GM23338 (cell line): ENCODE measurements around the gene BMPR2. TPM values are rescaled to one million over a fixed set of nuclear protein-coding genes. Genes with fewer than 3 reads are reported as not detected.

Experiments used
- ATAC-seq: fragments of 200-7000 bp; cut with Tn5 transposase; 3 replicates; pipeline ENCODE4 v1.9.1; 2020
- DNase-seq: peaks from one replicate; pipeline ENCODE4 v3.0.0-alpha.2; 2015; ENCODE audit warnings: low spot score
- H2AFZ ChIP-seq: fragments of 200-600 bp; sonication (generic); 2 replicates; pipeline ENCODE4 v1.8.0; 2016; ENCODE audit warnings: antibody characterized with exemption, mild to moderate bottlenecking, moderate library complexity
- H3F3A ChIP-seq: fragments of 200-600 bp; sonication (generic); replicated peaks from 2 replicates; pipeline ENCODE4 v1.8.0; 2017; ENCODE audit warnings: antibody characterized with exemption, mixed run types, low read depth
- H3K27ac ChIP-seq: fragments of 200-600 bp; sonication (generic); 2 replicates; pipeline ENCODE4 v1.6.1; 2016; ENCODE audit warnings: low read depth
- H3K27me3 ChIP-seq: fragments of 200-600 bp; sonication (generic); 2 replicates; pipeline ENCODE4 v1.8.0; 2016; ENCODE audit warnings: mild to moderate bottlenecking, mixed run types, moderate library complexity; ENCODE audit not compliant: insufficient read depth
- H3K36me3 ChIP-seq: fragments of 200-600 bp; sonication (generic); 2 replicates; pipeline ENCODE4 v1.8.0; 2016; ENCODE audit warnings: mild to moderate bottlenecking; ENCODE audit not compliant: insufficient read depth
- H3K4me1 ChIP-seq: fragments of 200-600 bp; sonication (generic); 2 replicates; pipeline ENCODE4 v1.8.0; 2016; ENCODE audit warnings: mild to moderate bottlenecking, moderate library complexity; ENCODE audit not compliant: insufficient read depth
- H3K4me2 ChIP-seq: fragments of 200-600 bp; sonication (generic); 2 replicates; pipeline ENCODE4 v1.7.1; 2017; ENCODE audit warnings: mixed run types
- H3K4me3 ChIP-seq: fragments of 200-600 bp; sonication (generic); 2 replicates; pipeline ENCODE4 v1.6.1; 2016; ENCODE audit warnings: mixed run types
- H3K79me2 ChIP-seq: fragments of 200-600 bp; sonication (generic); replicated peaks from 2 replicates; pipeline ENCODE4 v1.8.0; 2017; ENCODE audit warnings: mild to moderate bottlenecking; ENCODE audit not compliant: insufficient read depth
- H3K9me2 ChIP-seq: fragments of 200-600 bp; sonication (generic); 2 replicates; pipeline ENCODE4 v1.8.0; 2017; ENCODE audit not compliant: insufficient read depth
- H4K20me1 ChIP-seq: fragments of 200-600 bp; sonication (generic); replicated peaks from 2 replicates; pipeline ENCODE4 v1.8.0; 2017; ENCODE audit warnings: mild to moderate bottlenecking; ENCODE audit not compliant: insufficient read depth
- H3K27ac Mint-ChIP-seq: 2 replicates; pipeline ENCODE4 v1.8.0; 2020; ENCODE audit warnings: inconsistent platforms, mild to moderate bottlenecking, moderate library complexity, mixed read lengths
- H3K27me3 Mint-ChIP-seq: 3 replicates; pipeline ENCODE4 v1.8.0; 2022; ENCODE audit warnings: low read depth, mild to moderate bottlenecking, moderate library complexity, mixed read lengths, inconsistent platforms; ENCODE audit not compliant: insufficient read depth, poor library complexity
- H3K36me3 Mint-ChIP-seq: 3 replicates; pipeline ENCODE4 v1.8.0; 2021; ENCODE audit warnings: low read depth, mild to moderate bottlenecking, inconsistent platforms, moderate library complexity, mixed read lengths
- H3K4me1 Mint-ChIP-seq: 3 replicates; pipeline ENCODE4 v1.8.0; 2020; ENCODE audit warnings: mild to moderate bottlenecking, inconsistent platforms, mixed read lengths
- H3K4me3 Mint-ChIP-seq: 3 replicates; pipeline ENCODE4 v1.8.0; 2021; ENCODE audit warnings: moderate library complexity, mild to moderate bottlenecking, inconsistent platforms, mixed read lengths
- H3K9me3 Mint-ChIP-seq: 3 replicates; pipeline ENCODE4 v1.8.0; 2020; ENCODE audit warnings: moderate library complexity, mild to moderate bottlenecking, inconsistent platforms, mixed read lengths
- CREB1 ChIP-seq: fragments of 250-450 bp; sonication (Bioruptor Pico); IDR thresholded peaks from 2 replicates; pipeline ENCODE4 v1.5.0; 2020; ENCODE audit warnings: low read depth, mild to moderate bottlenecking, moderate library complexity
- EZH2 ChIP-seq: fragments of 200-600 bp; sonication (generic); IDR thresholded peaks from one replicate; pipeline ENCODE4 v1.8.0; 2017; ENCODE audit warnings: antibody characterized with exemption, mild to moderate bottlenecking, low read depth; ENCODE audit not compliant: unreplicated experiment
- EZH2phosphoT487 ChIP-seq: fragments of 200-600 bp; sonication (generic); IDR thresholded peaks from one replicate; pipeline ENCODE4 v1.8.1; 2018; ENCODE audit warnings: antibody characterized with exemption; ENCODE audit not compliant: unreplicated experiment
- JUNB ChIP-seq: IDR thresholded peaks from one replicate; pipeline ENCODE4 v1.6.1; 2016; ENCODE audit warnings: antibody characterized with exemption; ENCODE audit not compliant: unreplicated experiment
- NANOG ChIP-seq: IDR thresholded peaks from 2 replicates; pipeline ENCODE4 v1.6.1; 2016; ENCODE audit warnings: antibody characterized with exemption, borderline replicate concordance
- POLR2AphosphoS5 ChIP-seq: IDR thresholded peaks from 2 replicates; pipeline ENCODE4 v1.6.1; 2016; ENCODE audit warnings: antibody characterized with exemption, low read depth
- STAT1 ChIP-seq: IDR thresholded peaks from one replicate; pipeline ENCODE4 v1.6.1; 2016; ENCODE audit warnings: antibody characterized with exemption; ENCODE audit not compliant: unreplicated experiment
- ZNF114 ChIP-seq: fragments of 250-450 bp; sonication (Bioruptor Pico); IDR thresholded peaks from 2 replicates; pipeline ENCODE4 v1.5.0; 2020; ENCODE audit warnings: mild to moderate bottlenecking, moderate library complexity
- ZNF331 ChIP-seq: fragments of 250-450 bp; sonication (Bioruptor Pico); IDR thresholded peaks from 2 replicates; pipeline ENCODE4 v1.5.0; 2020; ENCODE audit warnings: low read depth, mild to moderate bottlenecking, moderate library complexity
- polyA plus RNA-seq: library from polyadenylated mRNA; unstranded; fragments of >200 nt; fragmentation: Nextera tagmentation; extraction: Ambion mirVana; gene quantifications from 2 replicates; pipeline ENCODE4 v1.2.1, GENCODE V29; 2016
- total RNA-seq: library from RNA; depleted of rRNA; stranded (reverse); fragments of >200 nt; shearing (Covaris generic); gene quantifications from 2 replicates; pipeline ENCODE4 v1.2.3, GENCODE V29; 2014
- TF ChIP-seq, protein P1 (sequence below): IDR thresholded peaks from one replicate; pipeline ENCODE4 v1.6.1; 2018; ENCODE audit warnings: antibody characterized with exemption; ENCODE audit not compliant: unreplicated experiment
- TF ChIP-seq, protein P2 (sequence below): fragments of 250-450 bp; sonication (Bioruptor Pico); IDR thresholded peaks from 2 replicates; pipeline ENCODE4 v1.5.0; 2020; ENCODE audit warnings: mild to moderate bottlenecking, moderate library complexity
- TF ChIP-seq, protein P3 (sequence below), 2 experiments: fragments of 200-600 bp in 1 of 2; sonication (generic) in 1 of 2; conservative IDR thresholded peaks; 2 replicates each; pipeline versions ENCODE4 v1.5.1 to v1.6.1; 2016 to 2017; ENCODE audit warnings: antibody characterized with exemption in 2 of 2, low read depth in 2 of 2, mild to moderate bottlenecking in 2 of 2, moderate library complexity in 1 of 2
- TF ChIP-seq, protein P4 (sequence below): IDR thresholded peaks from 2 replicates; pipeline ENCODE4 v1.6.1; 2016; ENCODE audit warnings: antibody characterized with exemption

BMPR2 gene
- total and polyA plus RNA-seq, 2 experiments from 2014 or later: 6.7 to 21.6 TPM

DNA sequence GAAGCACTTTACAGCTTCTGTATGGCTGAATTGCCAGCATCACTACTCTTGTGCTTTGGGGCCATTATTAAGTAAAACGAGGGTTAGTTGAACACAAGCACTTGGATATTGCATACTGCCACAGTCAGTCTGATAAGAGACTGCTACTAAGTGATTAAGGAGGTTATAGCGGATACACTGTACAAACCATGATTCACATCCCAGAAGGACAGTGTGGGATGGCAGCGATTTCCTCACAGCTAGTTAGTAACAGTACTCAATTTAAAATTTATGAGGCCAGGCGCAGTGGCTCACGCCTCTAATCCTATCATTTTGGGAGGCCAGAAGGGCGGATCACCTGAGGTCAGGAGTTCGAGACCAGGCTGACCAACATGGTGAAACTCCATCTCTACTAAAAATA is 2.6 kb upstream of the BMPR2 start:
- Histone ChIP-seq H3K4me1 (peaks cover 16% of the 10 kb centered on the region), H3F3A (peaks cover 30% of the 10 kb centered on the region), H3K27ac (no peak overlapping the region), H2AFZ (no peak overlapping the region), H3K4me2 (peak overlapping the region; percentile 92; the same call in 1 of the 2 replicates), H4K20me1 (peaks cover 9% of the 10 kb centered on the region), H3K36me3 (no peaks in the 10 kb centered on the region), H3K79me2 (peaks cover 18% of the 10 kb centered on the region), H3K9me2 (no peaks in the 10 kb centered on the region), H3K27me3 (no peaks in the 10 kb centered on the region), H3K4me3 (no peak overlapping the region)
- no peaks in the 10 kb centered on the region for H3K9me3 Mint-ChIP-seq
- peak overlapping the region; percentile 56; the same call in 1 of the 3 replicates for H3K4me3 Mint-ChIP-seq
- no peak for DNase-seq
- TF ChIP-seq JUNB (no peak), CREB1 (CRISPR knock-in tag) (no peak), NANOG (no peak), STAT1 (no peak), POLR2AphosphoS5 (no peak), ZNF114 (no peak), EZH2phosphoT487 (no peak), ZNF331 (CRISPR knock-in tag) (no peak), EZH2 (no peak)
- TF ChIP-seq, protein P1, sequence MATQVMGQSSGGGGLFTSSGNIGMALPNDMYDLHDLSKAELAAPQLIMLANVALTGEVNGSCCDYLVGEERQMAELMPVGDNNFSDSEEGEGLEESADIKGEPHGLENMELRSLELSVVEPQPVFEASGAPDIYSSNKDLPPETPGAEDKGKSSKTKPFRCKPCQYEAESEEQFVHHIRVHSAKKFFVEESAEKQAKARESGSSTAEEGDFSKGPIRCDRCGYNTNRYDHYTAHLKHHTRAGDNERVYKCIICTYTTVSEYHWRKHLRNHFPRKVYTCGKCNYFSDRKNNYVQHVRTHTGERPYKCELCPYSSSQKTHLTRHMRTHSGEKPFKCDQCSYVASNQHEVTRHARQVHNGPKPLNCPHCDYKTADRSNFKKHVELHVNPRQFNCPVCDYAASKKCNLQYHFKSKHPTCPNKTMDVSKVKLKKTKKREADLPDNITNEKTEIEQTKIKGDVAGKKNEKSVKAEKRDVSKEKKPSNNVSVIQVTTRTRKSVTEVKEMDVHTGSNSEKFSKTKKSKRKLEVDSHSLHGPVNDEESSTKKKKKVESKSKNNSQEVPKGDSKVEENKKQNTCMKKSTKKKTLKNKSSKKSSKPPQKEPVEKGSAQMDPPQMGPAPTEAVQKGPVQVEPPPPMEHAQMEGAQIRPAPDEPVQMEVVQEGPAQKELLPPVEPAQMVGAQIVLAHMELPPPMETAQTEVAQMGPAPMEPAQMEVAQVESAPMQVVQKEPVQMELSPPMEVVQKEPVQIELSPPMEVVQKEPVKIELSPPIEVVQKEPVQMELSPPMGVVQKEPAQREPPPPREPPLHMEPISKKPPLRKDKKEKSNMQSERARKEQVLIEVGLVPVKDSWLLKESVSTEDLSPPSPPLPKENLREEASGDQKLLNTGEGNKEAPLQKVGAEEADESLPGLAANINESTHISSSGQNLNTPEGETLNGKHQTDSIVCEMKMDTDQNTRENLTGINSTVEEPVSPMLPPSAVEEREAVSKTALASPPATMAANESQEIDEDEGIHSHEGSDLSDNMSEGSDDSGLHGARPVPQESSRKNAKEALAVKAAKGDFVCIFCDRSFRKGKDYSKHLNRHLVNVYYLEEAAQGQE: no peak
- TF ChIP-seq, protein P2, sequence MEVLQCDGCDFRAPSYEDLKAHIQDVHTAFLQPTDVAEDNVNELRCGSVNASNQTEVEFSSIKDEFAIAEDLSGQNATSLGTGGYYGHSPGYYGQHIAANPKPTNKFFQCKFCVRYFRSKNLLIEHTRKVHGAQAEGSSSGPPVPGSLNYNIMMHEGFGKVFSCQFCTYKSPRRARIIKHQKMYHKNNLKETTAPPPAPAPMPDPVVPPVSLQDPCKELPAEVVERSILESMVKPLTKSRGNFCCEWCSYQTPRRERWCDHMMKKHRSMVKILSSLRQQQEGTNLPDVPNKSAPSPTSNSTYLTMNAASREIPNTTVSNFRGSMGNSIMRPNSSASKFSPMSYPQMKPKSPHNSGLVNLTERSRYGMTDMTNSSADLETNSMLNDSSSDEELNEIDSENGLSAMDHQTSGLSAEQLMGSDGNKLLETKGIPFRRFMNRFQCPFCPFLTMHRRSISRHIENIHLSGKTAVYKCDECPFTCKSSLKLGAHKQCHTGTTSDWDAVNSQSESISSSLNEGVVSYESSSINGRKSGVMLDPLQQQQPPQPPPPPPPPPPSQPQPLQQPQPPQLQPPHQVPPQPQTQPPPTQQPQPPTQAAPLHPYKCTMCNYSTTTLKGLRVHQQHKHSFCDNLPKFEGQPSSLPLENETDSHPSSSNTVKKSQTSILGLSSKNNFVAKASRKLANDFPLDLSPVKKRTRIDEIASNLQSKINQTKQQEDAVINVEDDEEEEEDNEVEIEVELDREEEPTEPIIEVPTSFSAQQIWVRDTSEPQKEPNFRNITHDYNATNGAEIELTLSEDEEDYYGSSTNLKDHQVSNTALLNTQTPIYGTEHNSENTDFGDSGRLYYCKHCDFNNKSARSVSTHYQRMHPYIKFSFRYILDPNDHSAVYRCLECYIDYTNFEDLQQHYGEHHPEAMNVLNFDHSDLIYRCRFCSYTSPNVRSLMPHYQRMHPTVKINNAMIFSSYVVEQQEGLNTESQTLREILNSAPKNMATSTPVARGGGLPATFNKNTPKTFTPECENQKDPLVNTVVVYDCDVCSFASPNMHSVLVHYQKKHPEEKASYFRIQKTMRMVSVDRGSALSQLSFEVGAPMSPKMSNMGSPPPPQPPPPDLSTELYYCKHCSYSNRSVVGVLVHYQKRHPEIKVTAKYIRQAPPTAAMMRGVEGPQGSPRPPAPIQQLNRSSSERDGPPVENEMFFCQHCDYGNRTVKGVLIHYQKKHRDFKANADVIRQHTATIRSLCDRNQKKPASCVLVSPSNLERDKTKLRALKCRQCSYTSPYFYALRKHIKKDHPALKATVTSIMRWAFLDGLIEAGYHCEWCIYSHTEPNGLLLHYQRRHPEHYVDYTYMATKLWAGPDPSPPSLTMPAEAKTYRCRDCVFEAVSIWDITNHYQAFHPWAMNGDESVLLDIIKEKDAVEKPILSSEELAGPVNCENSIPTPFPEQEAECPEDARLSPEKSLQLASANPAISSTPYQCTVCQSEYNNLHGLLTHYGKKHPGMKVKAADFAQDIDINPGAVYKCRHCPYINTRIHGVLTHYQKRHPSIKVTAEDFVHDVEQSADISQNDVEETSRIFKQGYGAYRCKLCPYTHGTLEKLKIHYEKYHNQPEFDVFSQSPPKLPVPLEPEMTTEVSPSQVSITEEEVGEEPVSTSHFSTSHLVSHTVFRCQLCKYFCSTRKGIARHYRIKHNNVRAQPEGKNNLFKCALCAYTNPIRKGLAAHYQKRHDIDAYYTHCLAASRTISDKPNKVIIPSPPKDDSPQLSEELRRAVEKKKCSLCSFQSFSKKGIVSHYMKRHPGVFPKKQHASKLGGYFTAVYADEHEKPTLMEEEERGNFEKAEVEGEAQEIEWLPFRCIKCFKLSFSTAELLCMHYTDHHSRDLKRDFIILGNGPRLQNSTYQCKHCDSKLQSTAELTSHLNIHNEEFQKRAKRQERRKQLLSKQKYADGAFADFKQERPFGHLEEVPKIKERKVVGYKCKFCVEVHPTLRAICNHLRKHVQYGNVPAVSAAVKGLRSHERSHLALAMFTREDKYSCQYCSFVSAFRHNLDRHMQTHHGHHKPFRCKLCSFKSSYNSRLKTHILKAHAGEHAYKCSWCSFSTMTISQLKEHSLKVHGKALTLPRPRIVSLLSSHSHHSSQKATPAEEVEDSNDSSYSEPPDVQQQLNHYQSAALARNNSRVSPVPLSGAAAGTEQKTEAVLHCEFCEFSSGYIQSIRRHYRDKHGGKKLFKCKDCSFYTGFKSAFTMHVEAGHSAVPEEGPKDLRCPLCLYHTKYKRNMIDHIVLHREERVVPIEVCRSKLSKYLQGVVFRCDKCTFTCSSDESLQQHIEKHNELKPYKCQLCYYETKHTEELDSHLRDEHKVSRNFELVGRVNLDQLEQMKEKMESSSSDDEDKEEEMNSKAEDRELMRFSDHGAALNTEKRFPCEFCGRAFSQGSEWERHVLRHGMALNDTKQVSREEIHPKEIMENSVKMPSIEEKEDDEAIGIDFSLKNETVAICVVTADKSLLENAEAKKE: no peak
- TF ChIP-seq, protein P3, sequence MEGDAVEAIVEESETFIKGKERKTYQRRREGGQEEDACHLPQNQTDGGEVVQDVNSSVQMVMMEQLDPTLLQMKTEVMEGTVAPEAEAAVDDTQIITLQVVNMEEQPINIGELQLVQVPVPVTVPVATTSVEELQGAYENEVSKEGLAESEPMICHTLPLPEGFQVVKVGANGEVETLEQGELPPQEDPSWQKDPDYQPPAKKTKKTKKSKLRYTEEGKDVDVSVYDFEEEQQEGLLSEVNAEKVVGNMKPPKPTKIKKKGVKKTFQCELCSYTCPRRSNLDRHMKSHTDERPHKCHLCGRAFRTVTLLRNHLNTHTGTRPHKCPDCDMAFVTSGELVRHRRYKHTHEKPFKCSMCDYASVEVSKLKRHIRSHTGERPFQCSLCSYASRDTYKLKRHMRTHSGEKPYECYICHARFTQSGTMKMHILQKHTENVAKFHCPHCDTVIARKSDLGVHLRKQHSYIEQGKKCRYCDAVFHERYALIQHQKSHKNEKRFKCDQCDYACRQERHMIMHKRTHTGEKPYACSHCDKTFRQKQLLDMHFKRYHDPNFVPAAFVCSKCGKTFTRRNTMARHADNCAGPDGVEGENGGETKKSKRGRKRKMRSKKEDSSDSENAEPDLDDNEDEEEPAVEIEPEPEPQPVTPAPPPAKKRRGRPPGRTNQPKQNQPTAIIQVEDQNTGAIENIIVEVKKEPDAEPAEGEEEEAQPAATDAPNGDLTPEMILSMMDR (conservative IDR thresholded peaks at IDR 0.05; ENCODE audit: low read depth in 2 of 2): no peak
- TF ChIP-seq, protein P4, sequence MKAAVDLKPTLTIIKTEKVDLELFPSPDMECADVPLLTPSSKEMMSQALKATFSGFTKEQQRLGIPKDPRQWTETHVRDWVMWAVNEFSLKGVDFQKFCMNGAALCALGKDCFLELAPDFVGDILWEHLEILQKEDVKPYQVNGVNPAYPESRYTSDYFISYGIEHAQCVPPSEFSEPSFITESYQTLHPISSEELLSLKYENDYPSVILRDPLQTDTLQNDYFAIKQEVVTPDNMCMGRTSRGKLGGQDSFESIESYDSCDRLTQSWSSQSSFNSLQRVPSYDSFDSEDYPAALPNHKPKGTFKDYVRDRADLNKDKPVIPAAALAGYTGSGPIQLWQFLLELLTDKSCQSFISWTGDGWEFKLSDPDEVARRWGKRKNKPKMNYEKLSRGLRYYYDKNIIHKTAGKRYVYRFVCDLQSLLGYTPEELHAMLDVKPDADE: no peak
- H3K27me3 Mint-ChIP-seq: peaks cover 22% of the 10 kb centered on the region
- no peaks in the 10 kb centered on the region; the same call in 2 of the 3 replicates for H3K36me3 Mint-ChIP-seq
- peaks cover 19% of the 10 kb centered on the region for H3K4me1 Mint-ChIP-seq
- ATAC-seq: no peak
- no peak overlapping the region for H3K27ac Mint-ChIP-seq
